CD14-positive monocyte (primary cell): ENCODE results near the gene LRRC45. TPM values are rescaled to one million over a fixed set of nuclear protein-coding genes. Genes with fewer than 3 reads are reported as not detected.

Source experiments
- DNase-seq, 3 donors: peaks; one replicate each; pipeline ENCODE4 v3.0.0-alpha.2; 2011 to 2022
- H2AFZ ChIP-seq: 2 replicates; pipeline ENCODE4 v1.6.0; 2012; ENCODE audit warnings: mild to moderate bottlenecking, low read depth, low read length, inconsistent platforms; ENCODE audit not compliant: insufficient read depth, poor library complexity, severe bottlenecking
- H3K27ac ChIP-seq, 2 donors: 1 replicate in 1 of 2; 2 replicates in 1 of 2; pipeline ENCODE4 v1.5.1; 2012 to 2013; ENCODE audit warnings: low read length in 2 of 2, control low read depth in 1 of 2, inconsistent platforms in 1 of 2, low read depth in 1 of 2, mild to moderate bottlenecking in 1 of 2
- H3K27me3 ChIP-seq, 2 donors: one replicate each; pipeline versions ENCODE4 v1.6.0 to v1.6.1; 2011 to 2013; ENCODE audit warnings: low read length in 2 of 2; ENCODE audit not compliant: control insufficient read depth in 2 of 2, insufficient read depth in 2 of 2
- H3K36me3 ChIP-seq, 2 donors: replicated peaks in 1 of 2; 1 replicate in 1 of 2; 2 replicates in 1 of 2; pipeline versions ENCODE4 v1.5.1 to v1.6.1; 2012 to 2013; ENCODE audit warnings: low read length in 2 of 2, control low read depth in 1 of 2, inconsistent platforms in 1 of 2, mild to moderate bottlenecking in 1 of 2; ENCODE audit not compliant: insufficient read depth in 2 of 2, control insufficient read depth in 1 of 2
- H3K4me1 ChIP-seq, 2 donors: 1 replicate in 1 of 2; 2 replicates in 1 of 2; pipeline versions ENCODE4 v1.5.1 to v1.6.1; 2012 to 2013; ENCODE audit warnings: low read length in 2 of 2, control low read depth in 1 of 2, inconsistent platforms in 1 of 2, mild to moderate bottlenecking in 1 of 2, moderate library complexity in 1 of 2; ENCODE audit not compliant: insufficient read depth in 2 of 2, control insufficient read depth in 1 of 2
- H3K4me2 ChIP-seq: replicated peaks from 2 replicates; pipeline ENCODE3; 2012; ENCODE audit warnings: low read length, moderate library complexity, mild to moderate bottlenecking; ENCODE audit not compliant: poor library complexity, severe bottlenecking; ENCODE audit errors: extremely low read depth
- H3K4me3 ChIP-seq, 3 experiments: fragments of 200-600 bp in 1 of 3; sonication (generic) in 1 of 3; replicated peaks in 1 of 3; 1 replicate in 2 of 3; 2 replicates in 1 of 3; pipeline ENCODE4 v1.5.1; 2011 to 2013; ENCODE audit warnings: low read length in 3 of 3, mild to moderate bottlenecking in 3 of 3, control low read depth in 2 of 3, low read depth in 2 of 3, inconsistent platforms in 1 of 3, moderate library complexity in 1 of 3
- H3K79me2 ChIP-seq: 2 replicates; pipeline ENCODE4 v1.6.0; 2012; ENCODE audit warnings: mild to moderate bottlenecking, control low read depth, inconsistent platforms, low read length, moderate library complexity; ENCODE audit not compliant: insufficient read depth
- H3K9ac ChIP-seq: 2 replicates; pipeline ENCODE4 v1.6.0; 2017; ENCODE audit warnings: low read length, mild to moderate bottlenecking; ENCODE audit not compliant: insufficient read depth, poor library complexity, severe bottlenecking
- H3K9me3 ChIP-seq, 2 donors: replicated peaks in 1 of 2; 1 replicate in 1 of 2; 2 replicates in 1 of 2; pipeline versions ENCODE4 v1.5.1 to v1.6.1; 2012 to 2013; ENCODE audit warnings: low read length in 2 of 2, control low read depth in 1 of 2; ENCODE audit not compliant: control insufficient read depth in 1 of 2, insufficient read depth in 1 of 2
- H4K20me1 ChIP-seq: 2 replicates; pipeline ENCODE4 v1.6.0; 2012; ENCODE audit warnings: mild to moderate bottlenecking, low read length, control low read depth, moderate library complexity; ENCODE audit not compliant: insufficient read depth
- H3K27ac Mint-ChIP-seq, 7 donors: one replicate each; pipeline ENCODE4 v1.8.0; 2020; ENCODE audit warnings: mild to moderate bottlenecking in 7 of 7, mixed read lengths in 7 of 7, moderate library complexity in 6 of 7, inconsistent platforms in 2 of 7
- H3K27me3 Mint-ChIP-seq, 3 donors: one replicate each; pipeline ENCODE4 v1.8.0; 2021 to 2022; ENCODE audit warnings: low read depth in 3 of 3, mild to moderate bottlenecking in 3 of 3, mixed read lengths in 3 of 3, moderate library complexity in 3 of 3, inconsistent platforms in 1 of 3
- H3K36me3 Mint-ChIP-seq, 2 donors: one replicate each; pipeline ENCODE4 v1.8.0; 2020; ENCODE audit warnings: mixed read lengths in 2 of 2, inconsistent platforms in 1 of 2, mild to moderate bottlenecking in 1 of 2
- H3K4me1 Mint-ChIP-seq: one replicate; pipeline ENCODE4 v1.8.0; 2020; ENCODE audit warnings: mild to moderate bottlenecking, mixed read lengths
- H3K4me3 Mint-ChIP-seq, 2 donors: one replicate each; pipeline ENCODE4 v1.8.0; 2020; ENCODE audit warnings: mild to moderate bottlenecking in 2 of 2, mixed read lengths in 2 of 2, moderate library complexity in 1 of 2
- H3K9me3 Mint-ChIP-seq, 7 donors: one replicate each; pipeline ENCODE4 v1.8.0; 2020 to 2022; ENCODE audit warnings: mixed read lengths in 7 of 7, mild to moderate bottlenecking in 6 of 7, moderate library complexity in 6 of 7, inconsistent platforms in 2 of 7
- CTCF ChIP-seq: fragments of 200-600 bp; IDR thresholded peaks from one replicate; pipeline ENCODE4 v1.8.0; 2022; ENCODE audit warnings: antibody characterized with exemption, mild to moderate bottlenecking
- WGBS: methylation state at CpG from one replicate; pipeline ENCODE4 v1.1.5; 2013; ENCODE audit warnings: missing lambda C conversion rate; ENCODE audit not compliant: insufficient coverage; 5-methylcytosine and 5-hydroxymethylcytosine counted together
- intact Hi-C, 2 donors: fragments of 100-400 bp; cut with micrococcal nuclease; formaldehyde crosslinking; loops; one replicate each; pipeline versions ENCODE4 v1.15.0 to v1.15.1; 2023
- polyA plus RNA-seq, 3 donors: library from polyadenylated mRNA; depleted of rRNA in 1 of 3; unstranded in 2 of 3; stranded (reverse) in 1 of 3; fragments of 300-500 nt in 2 of 3; fragments of >200 nt in 1 of 3; fragmentation: Illumina TruSeq in 2 of 3; gene quantifications; 1 replicate in 2 of 3; 2 replicates in 1 of 3; pipeline ENCODE4 v1.2.3, GENCODE V29; 2012 to 2021

LRRC45 gene
- polyA plus RNA-seq, 3 donors: 2.6 to 12.2 (median 3.4) TPM

DNA sequence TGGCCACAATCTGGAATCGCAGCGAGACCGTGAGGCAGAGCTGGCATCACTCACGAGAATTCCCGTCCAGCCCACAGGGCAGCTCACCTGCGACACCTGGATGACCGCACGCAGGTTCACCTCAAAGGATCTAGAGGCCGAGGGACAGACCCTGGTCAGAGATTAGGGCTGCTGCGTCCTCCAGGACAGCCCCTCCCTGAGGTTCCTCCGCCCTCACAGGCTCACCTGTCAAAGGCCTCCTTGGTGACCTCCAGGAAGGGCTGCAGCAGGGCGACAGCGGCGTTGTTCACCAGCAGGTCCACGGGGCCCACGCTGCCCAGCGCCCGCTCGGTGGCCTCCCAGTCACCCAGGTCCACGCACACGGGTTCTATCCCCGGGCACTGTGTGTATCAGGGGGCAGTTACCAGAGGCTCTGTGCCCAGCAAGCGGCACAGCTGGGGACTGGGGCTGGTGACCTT lies 13.6 kb downstream of the LRRC45 start:
- Histone ChIP-seq H3K27ac (peak overlapping the region; percentile 53 to 80), H4K20me1 (peaks cover 11% of the 10 kb centered on the region), H3K9me3 (no peaks in the 10 kb centered on the region), H3K27me3 (peaks cover 6 to 10% of the 10 kb centered on the region in 2 donors), H3K79me2 (peaks cover 3% of the 10 kb centered on the region), H3K9ac (peak overlapping the region; percentile 75), H3K4me3 (peak overlapping the region; percentile 37 to 89 (median 70)), H3K36me3 (peaks cover 0 to 7% of the 10 kb centered on the region in 2 donors), H2AFZ (peak overlapping the region; percentile 83), H3K4me1 (peaks cover 32 to 43% of the 10 kb centered on the region in 2 donors), H3K4me2 (peak overlapping the region; percentile 100)
- Mint-ChIP-seq H3K27me3 (peaks cover 11 to 17% (median 12%) of the 10 kb centered on the region in 3 donors), H3K4me1 (peaks cover 33% of the 10 kb centered on the region), H3K27ac (peak overlapping the region in 4 of 7 donors; percentile 46 to 83 (median 57)), H3K36me3 (peaks cover 11 to 19% of the 10 kb centered on the region in 2 donors), H3K9me3 (peaks cover 0 to 5% (median 0%) of the 10 kb centered on the region in 7 donors), H3K4me3 (peak overlapping the region; percentile 80 to 82)
- intact Hi-C loops: loop anchor here (5.0 to 10.0 kb wide), 4 partner anchors 58 to 418 kb away; partner anchors contain the start of genes CYBC1 (in 1 of the 2), FASN (in 1 of the 2), NARF (in 1 of the 2) and SLC25A10 (in 1 of the 2)
- WGBS: 49% methylated on average over 23 of the region's 23 CpGs
- DNase-seq: no peak
- no peak for TF ChIP-seq CTCF

GRCh38 chr17:82037092-82037888 lies 14.2 kb downstream of the LRRC45 start, which contains the start of gene DCXR:
Gene DCXR, minus strand, starts transcription at chr17:82037697. Its CDS starts 15 bp downstream, at chr17:82037682.
- Histone ChIP-seq H3K9ac (peak within 1 kb of the TSS; percentile 75), H3K27ac (peak within 1 kb of the TSS; percentile 53 to 80), H3K4me1 (peaks cover 27 to 38% of the 10 kb centered on the region in 2 donors), H3K79me2 (peaks cover 3% of the 10 kb centered on the region), H3K36me3 (peaks cover 0 to 7% of the 10 kb centered on the region in 2 donors), H3K27me3 (peaks cover 3 to 5% of the 10 kb centered on the region in 2 donors), H3K9me3 (no peaks in the 10 kb centered on the region), H3K4me3 (peak within 1 kb of the TSS; percentile 37 to 89 (median 70)), H2AFZ (peak within 1 kb of the TSS; percentile 83), H3K4me2 (peak within 1 kb of the TSS; percentile 100), H4K20me1 (peaks cover 11% of the 10 kb centered on the region)
- H3K27ac Mint-ChIP-seq: peak within 1 kb of the TSS; percentile 83 to 96 (median 93)
- peaks cover 0 to 3% (median 0%) of the 10 kb centered on the region in 7 donors for H3K9me3 Mint-ChIP-seq
- TF ChIP-seq CTCF: peak; percentile 95
- H3K4me3 Mint-ChIP-seq: peak within 1 kb of the TSS; percentile 82 to 92
- intact Hi-C loops: loop anchor here (5.0 to 10.0 kb wide), 4 partner anchors 58 to 418 kb away; partner anchors contain the start of genes CYBC1 (in 1 of the 2), FASN (in 1 of the 2), NARF (in 1 of the 2) and SLC25A10 (in 1 of the 2)
- WGBS: under 1% methylated on average over 91 of the region's 92 CpGs
- peaks cover 33% of the 10 kb centered on the region for H3K4me1 Mint-ChIP-seq
- DNase-seq: peak; percentile 92 to 93 (median 92)
- H3K36me3 Mint-ChIP-seq: peaks cover 11 to 19% of the 10 kb centered on the region in 2 donors
- H3K27me3 Mint-ChIP-seq: peaks cover 10 to 13% (median 10%) of the 10 kb centered on the region in 3 donors
